ENCODE data around the gene VPS9D1. TPM values are rescaled to one million over a fixed set of nuclear protein-coding genes. Genes with fewer than 3 reads are reported as not detected.

The VPS9D1 gene
- total and polyA plus RNA-seq, 10 of the 15 experiments (the other 5 are each of a cell fraction or from before 2014, with no cell fraction given), result 0.65 to 4.2 (median 1.1) TPM

- Histone ChIP-seq H3K27ac (ENCODE audit: control insufficient read depth, insufficient read depth) (no peak overlapping the region), H3K4me3 (no peak overlapping the region), H3K36me3 (ENCODE audit: control insufficient read depth in 2 of 2, insufficient read depth in 2 of 2, low read length in 1 of 2) (peaks cover 0 to 14% of the 10 kb centered on the region in 2 experiments; a peak in 3 of 4 replicates), H2AFZ (ENCODE audit: control insufficient read depth, low read depth, low read length) (no peak overlapping the region), H3K4me2 (ENCODE audit: control insufficient read depth, insufficient read depth) (no peak overlapping the region), H3K9ac (ENCODE audit: control insufficient read depth, insufficient read depth, low read length) (no peak overlapping the region), H4K20me1 (ENCODE audit: control insufficient read depth, insufficient read depth) (no peaks in the 10 kb centered on the region; the same call in 1 of the 2 replicates), H3K27me3 (replicated peaks in 1 of 2; ENCODE audit: control insufficient read depth in 2 of 2, insufficient read depth in 2 of 2, low read length in 1 of 2) (no peaks in the 10 kb centered on the region), H3K79me2 (ENCODE audit: control insufficient read depth, insufficient read depth, low read length) (no peaks in the 10 kb centered on the region), H3K9me3 (replicated peaks; ENCODE audit: control insufficient read depth, insufficient read depth, low read length) (no peaks in the 10 kb centered on the region), H3K4me1 (ENCODE audit: control insufficient read depth, insufficient read depth, low read length) (peaks cover 8% of the 10 kb centered on the region)
- 92% methylated on average over 11 of the region's 11 CpGs for WGBS (ENCODE audit: insufficient coverage, insufficient replicate concordance, low lambda C conversion rate, missing lambda C conversion rate)
- intact Hi-C loops (cut with micrococcal nuclease; ENCODE audit: unreplicated experiment) (no loop called here), in situ Hi-C loops (cut with MboI) (no loop called here)
- ATAC-seq (no peak), FAIRE-seq (no peak), DNase-seq (ENCODE audit: low read depth, low spot score) (no peak)
- TF ChIP-seq SIX5 (IDR thresholded peaks at IDR 0.05; ENCODE audit: low read depth, low read length, severe bottlenecking) (no peak), RUNX3 (IDR thresholded peaks at IDR 0.05; ENCODE audit: low read length) (no peak), HDAC2 (IDR thresholded peaks at IDR 0.05) (no peak), TCF12 (IDR thresholded peaks at IDR 0.05; ENCODE audit: low read depth, low read length) (no peak)
- ChIA-PET RAD21 (ENCODE audit: unreplicated experiment) (no interaction called here), SMC1A (ENCODE audit: uncharacterized antibody, unreplicated experiment) (no interaction called here), CTCF (no interaction called here), POLR2A (no interaction called here)
- no TSS peak for BruUV-seq (replicated peaks)
Measured at GRCh38 chr16:89693289-89693731, 27.4 kb downstream of the VPS9D1 start.

- ChIA-PET CTCF (no interaction called here), SMC1A (ENCODE audit: uncharacterized antibody, unreplicated experiment) (no interaction called here), RAD21 (ENCODE audit: unreplicated experiment) (no interaction called here), POLR2A (no interaction called here)
- Histone ChIP-seq H3K9ac (ENCODE audit: control insufficient read depth, insufficient read depth, low read length) (no peak overlapping the region), H3K27me3 (replicated peaks in 1 of 2; ENCODE audit: control insufficient read depth in 2 of 2, insufficient read depth in 2 of 2, low read length in 1 of 2) (no peaks in the 10 kb centered on the region), H4K20me1 (ENCODE audit: control insufficient read depth, insufficient read depth) (no peaks in the 10 kb centered on the region; the same call in 1 of the 2 replicates), H3K79me2 (ENCODE audit: control insufficient read depth, insufficient read depth, low read length) (peaks cover 8% of the 10 kb centered on the region), H3K27ac (ENCODE audit: control insufficient read depth, insufficient read depth) (no peak overlapping the region), H3K9me3 (replicated peaks; ENCODE audit: control insufficient read depth, insufficient read depth, low read length) (no peaks in the 10 kb centered on the region), H2AFZ (ENCODE audit: control insufficient read depth, low read depth, low read length) (no peak overlapping the region), H3K4me1 (ENCODE audit: control insufficient read depth, insufficient read depth, low read length) (peaks cover 14% of the 10 kb centered on the region), H3K4me2 (ENCODE audit: control insufficient read depth, insufficient read depth) (no peak overlapping the region), H3K4me3 (no peak overlapping the region), H3K36me3 (ENCODE audit: control insufficient read depth in 2 of 2, insufficient read depth in 2 of 2, low read length in 1 of 2) (peaks cover 0 to 14% of the 10 kb centered on the region in 2 experiments; a peak in 3 of 4 replicates)
- BruUV-seq (replicated peaks), result no TSS peak
- in situ Hi-C loops (cut with MboI), result no loop called here
- FAIRE-seq (no peak), ATAC-seq (no peak), DNase-seq (ENCODE audit: low read depth, low spot score) (no peak)
- 77% methylated on average over 13 of the region's 13 CpGs for WGBS (ENCODE audit: insufficient coverage, insufficient replicate concordance, low lambda C conversion rate, missing lambda C conversion rate)
- intact Hi-C loops (cut with micrococcal nuclease; ENCODE audit: unreplicated experiment), result no loop called here
- TF ChIP-seq ZNF687 (IDR thresholded peaks at IDR 0.05) (no peak), TAF1 (IDR thresholded peaks at IDR 0.05; ENCODE audit: borderline replicate concordance, low read depth, low read length) (no peak), SRF (IDR thresholded peaks at IDR 0.05; ENCODE audit: low read depth in 2 of 2, low read length in 2 of 2) (no peak), PRDM15 (CRISPR knock-in tag; IDR thresholded peaks at IDR 0.05) (no peak), EZH2 (IDR thresholded peaks at IDR 0.05; ENCODE audit: borderline replicate concordance, control insufficient read depth, low read depth, low read length) (no peak), SMC3 (IDR thresholded peaks at IDR 0.05; ENCODE audit: borderline replicate concordance, low read length) (no peak)
Measured at GRCh38 chr16:89691986-89692569, 28.6 kb downstream of the VPS9D1 start.

All from GM12878 (cell line).